ENCODE measurements around the gene PLA2G4C.

DNA sequence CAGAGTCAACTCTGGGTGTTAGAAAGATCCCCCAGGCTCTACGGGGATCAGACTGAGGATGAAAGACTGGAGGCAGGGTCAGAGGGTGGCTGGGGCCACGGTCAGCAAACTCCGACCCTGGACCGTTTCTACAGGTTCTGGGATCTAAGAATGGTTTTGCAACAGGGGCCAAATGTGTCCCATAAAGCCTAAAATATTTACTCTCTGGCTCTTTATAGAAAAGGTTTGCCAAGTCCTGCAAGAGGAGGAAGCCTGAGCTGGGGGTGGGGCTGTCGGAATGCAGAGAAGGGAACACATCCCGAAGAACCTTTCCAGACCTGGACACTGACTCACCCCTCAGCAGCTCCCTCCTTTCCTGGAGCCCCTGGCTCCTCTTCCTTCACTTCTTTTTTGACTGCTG, 38.8 kb upstream of the PLA2G4C start:
- no peak for TF ChIP-seq EZH2phosphoT487 (IDR thresholded peaks at IDR 0.05; ENCODE audit: low read length)
- TF ChIP-seq, protein P1, sequence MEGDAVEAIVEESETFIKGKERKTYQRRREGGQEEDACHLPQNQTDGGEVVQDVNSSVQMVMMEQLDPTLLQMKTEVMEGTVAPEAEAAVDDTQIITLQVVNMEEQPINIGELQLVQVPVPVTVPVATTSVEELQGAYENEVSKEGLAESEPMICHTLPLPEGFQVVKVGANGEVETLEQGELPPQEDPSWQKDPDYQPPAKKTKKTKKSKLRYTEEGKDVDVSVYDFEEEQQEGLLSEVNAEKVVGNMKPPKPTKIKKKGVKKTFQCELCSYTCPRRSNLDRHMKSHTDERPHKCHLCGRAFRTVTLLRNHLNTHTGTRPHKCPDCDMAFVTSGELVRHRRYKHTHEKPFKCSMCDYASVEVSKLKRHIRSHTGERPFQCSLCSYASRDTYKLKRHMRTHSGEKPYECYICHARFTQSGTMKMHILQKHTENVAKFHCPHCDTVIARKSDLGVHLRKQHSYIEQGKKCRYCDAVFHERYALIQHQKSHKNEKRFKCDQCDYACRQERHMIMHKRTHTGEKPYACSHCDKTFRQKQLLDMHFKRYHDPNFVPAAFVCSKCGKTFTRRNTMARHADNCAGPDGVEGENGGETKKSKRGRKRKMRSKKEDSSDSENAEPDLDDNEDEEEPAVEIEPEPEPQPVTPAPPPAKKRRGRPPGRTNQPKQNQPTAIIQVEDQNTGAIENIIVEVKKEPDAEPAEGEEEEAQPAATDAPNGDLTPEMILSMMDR (IDR thresholded peaks at IDR 0.05; ENCODE audit: low read length): no peak
- no peak for TF ChIP-seq EZH2 (optimal IDR thresholded peaks at IDR 0.05; ENCODE audit: low read depth, low read length)

Measured in MM.1S (cell line).